ENCODE measurements around the gene LRP1B.

DNA sequence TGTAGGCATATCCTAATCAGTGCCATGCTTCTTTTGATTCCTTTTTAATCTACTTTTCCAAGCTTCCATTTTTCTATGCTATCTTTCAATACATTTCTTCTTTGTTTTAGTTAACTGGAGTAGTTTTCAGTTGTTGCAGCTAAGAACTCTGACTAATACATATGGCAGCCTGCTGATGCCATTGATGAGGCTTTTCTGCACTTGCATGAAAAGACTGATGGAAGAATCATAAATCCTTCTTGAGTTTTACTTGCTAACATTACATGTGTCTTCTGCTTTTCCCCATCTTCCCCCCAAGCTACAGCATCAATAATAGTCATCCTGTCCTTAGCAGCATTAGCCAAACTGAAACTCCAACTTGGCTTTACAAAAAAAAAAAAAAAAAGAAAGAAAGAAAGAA is 203.3 kb downstream of the LRP1B start:
- TF ChIP-seq, protein P1, sequence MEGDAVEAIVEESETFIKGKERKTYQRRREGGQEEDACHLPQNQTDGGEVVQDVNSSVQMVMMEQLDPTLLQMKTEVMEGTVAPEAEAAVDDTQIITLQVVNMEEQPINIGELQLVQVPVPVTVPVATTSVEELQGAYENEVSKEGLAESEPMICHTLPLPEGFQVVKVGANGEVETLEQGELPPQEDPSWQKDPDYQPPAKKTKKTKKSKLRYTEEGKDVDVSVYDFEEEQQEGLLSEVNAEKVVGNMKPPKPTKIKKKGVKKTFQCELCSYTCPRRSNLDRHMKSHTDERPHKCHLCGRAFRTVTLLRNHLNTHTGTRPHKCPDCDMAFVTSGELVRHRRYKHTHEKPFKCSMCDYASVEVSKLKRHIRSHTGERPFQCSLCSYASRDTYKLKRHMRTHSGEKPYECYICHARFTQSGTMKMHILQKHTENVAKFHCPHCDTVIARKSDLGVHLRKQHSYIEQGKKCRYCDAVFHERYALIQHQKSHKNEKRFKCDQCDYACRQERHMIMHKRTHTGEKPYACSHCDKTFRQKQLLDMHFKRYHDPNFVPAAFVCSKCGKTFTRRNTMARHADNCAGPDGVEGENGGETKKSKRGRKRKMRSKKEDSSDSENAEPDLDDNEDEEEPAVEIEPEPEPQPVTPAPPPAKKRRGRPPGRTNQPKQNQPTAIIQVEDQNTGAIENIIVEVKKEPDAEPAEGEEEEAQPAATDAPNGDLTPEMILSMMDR (IDR thresholded peaks at IDR 0.05): no peak
- TF ChIP-seq POLR2AphosphoS5 (IDR thresholded peaks at IDR 0.05): no peak

All from breast epithelium (tissue), 3 donors.